Measurements from ENCODE around the gene FARP1.

DNA sequence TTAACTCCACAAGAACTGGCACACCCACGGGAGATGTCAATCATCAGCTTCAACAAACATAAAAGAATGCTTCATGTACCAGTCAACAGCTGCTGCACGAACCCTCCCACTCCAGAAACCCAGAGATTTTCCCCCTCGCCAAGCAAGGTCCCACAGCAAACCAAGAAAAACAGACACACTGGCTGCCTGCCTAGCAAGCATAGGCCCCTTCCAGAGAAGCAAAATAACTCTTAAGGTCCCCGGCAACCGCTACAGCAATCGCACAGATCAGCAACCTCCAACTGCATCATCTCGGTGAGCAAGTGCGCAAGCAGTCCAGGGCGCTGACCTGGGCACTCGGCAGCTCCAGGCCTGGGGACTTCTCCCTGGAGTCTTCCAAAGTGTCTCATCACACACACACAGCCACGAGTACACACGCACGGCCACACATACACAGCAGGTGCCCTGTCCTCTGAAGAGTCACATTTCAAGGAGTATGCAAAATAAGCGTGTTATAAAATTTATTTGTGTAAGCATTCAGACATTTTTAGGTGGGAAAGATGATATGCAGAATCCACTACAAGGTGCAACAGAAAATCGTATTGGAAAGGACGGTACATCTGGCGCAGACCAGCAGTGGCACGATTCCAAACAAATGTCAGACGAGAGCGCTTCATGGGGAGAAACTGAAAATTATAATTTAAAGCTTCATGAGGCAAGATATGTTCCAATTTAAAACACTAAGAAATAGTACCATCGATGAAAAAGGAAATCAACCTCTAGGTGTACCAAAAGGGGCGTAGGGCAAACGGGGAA, 309.0 kb downstream of the FARP1 start:
- TF ChIP-seq SIN3A (IDR thresholded peaks at IDR 0.05; ENCODE audit: borderline replicate concordance, insufficient read depth, low read length) (no peak), TAF1 (IDR thresholded peaks at IDR 0.05; ENCODE audit: borderline replicate concordance, insufficient read depth, low read length) (no peak), POLR2AphosphoS5 (IDR thresholded peaks at IDR 0.05; ENCODE audit: low read depth, low read length) (no peak)

Measured in PFSK-1 (cell line).